NOMO-1 (cell line): ENCODE measurements around the gene PLEKHA4.
"Not testable (repeated sequence)": the region's sequence is repeated elsewhere in the genome, so short reads cannot be mapped to it uniquely, and the experiment has no call there.

Source experiments
- DNase-seq, 2 experiments: peaks; one replicate each; lab custom pipeline; 2025; ENCODE audit not compliant: unreplicated experiment in 2 of 2; lab: John Stamatoyannopoulos, UW

The PLEKHA4 gene, protein sequence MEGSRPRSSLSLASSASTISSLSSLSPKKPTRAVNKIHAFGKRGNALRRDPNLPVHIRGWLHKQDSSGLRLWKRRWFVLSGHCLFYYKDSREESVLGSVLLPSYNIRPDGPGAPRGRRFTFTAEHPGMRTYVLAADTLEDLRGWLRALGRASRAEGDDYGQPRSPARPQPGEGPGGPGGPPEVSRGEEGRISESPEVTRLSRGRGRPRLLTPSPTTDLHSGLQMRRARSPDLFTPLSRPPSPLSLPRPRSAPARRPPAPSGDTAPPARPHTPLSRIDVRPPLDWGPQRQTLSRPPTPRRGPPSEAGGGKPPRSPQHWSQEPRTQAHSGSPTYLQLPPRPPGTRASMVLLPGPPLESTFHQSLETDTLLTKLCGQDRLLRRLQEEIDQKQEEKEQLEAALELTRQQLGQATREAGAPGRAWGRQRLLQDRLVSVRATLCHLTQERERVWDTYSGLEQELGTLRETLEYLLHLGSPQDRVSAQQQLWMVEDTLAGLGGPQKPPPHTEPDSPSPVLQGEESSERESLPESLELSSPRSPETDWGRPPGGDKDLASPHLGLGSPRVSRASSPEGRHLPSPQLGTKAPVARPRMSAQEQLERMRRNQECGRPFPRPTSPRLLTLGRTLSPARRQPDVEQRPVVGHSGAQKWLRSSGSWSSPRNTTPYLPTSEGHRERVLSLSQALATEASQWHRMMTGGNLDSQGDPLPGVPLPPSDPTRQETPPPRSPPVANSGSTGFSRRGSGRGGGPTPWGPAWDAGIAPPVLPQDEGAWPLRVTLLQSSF

DNA sequence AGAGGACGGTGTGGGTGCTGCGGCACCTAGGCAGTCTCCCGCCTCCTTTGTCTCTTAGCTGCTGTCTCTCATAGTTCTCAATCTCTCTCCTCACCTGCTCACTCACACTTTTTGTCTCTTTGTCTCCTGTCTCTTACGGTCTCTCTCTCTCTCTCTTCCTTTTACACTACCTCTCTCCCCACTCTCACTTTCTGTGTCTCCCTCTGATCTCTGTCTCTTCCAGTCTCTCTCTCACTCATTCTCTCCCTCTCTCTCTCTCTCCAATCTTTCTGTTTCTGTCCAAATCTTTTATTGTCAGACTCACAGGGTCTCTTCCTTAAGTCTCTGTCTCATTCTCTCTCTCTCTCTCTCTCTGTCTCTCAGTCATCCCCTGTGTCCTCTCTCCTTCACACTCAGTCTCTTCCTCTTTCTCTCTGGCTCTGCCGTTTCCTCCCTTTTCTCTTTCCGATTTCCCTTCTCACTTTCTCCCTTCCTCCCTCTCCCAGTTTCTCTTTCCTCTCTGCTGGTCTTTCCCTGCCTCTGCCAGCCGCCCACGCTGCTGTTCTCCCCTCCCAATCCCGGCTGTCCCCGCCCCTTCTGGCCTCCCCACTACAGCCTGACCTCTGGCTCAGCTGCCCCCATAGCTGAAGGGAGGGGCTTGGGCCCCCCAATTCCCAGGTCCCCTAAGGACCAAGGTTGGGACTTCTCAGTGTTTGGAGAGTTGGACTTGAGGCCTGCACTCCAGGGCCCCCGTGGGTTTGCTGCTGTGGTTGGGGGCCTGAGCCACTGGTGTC is at the start of gene PLEKHA4:
TSS of gene PLEKHA4 (minus strand) at position 504 of the 773 bp plus-strand sequence. CDS start 997 bp downstream, outside the sequence.
- DNase-seq, result peak in 1 of 2 experiments; percentile 7

DNA sequence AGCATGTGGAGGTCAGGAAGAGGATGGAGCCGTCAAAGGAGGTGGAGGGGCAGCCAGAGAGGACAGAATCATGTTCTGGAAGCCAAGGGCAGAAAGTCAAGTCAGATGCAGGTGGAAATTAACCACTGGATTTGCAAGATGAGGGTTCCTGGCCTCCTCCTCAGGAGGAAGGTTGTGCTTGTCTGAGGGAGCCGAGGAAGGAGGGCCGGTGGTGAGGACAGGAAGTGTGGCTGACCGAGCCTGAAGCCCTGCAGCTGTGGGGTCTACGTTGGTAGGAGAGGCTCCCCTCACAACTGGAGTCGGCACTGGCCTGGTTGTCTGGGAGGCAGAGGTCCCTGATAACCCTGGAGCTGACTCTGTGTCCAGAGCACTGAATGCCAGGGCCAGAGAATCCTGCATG is 49.7 kb upstream of the PLEKHA4 start:
- DNase-seq, result no peak

DNA sequence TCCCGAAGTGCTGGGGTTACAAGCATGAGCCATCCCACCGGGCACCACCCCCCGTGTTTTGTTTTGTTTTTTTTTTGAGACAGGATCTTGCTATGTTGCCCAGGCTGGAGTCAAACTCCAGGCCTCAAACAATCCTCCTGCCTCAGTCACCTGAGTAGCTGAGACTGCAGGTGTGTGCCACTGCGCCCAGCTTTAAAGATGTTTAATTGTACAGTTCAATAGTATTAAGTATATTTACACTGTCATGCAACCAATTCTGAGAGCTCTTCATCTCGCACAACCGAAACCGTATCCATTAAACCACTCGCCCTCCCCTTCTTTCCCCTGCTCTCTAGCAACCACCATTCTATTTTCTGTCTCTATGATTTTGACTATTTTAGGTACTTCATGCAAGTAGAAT is 47.3 kb upstream of the PLEKHA4 start:
- no peak for DNase-seq

GRCh38 chr19:48914181-48914580 is 45.8 kb upstream of the PLEKHA4 start:
- DNase-seq, result no peak

DNA sequence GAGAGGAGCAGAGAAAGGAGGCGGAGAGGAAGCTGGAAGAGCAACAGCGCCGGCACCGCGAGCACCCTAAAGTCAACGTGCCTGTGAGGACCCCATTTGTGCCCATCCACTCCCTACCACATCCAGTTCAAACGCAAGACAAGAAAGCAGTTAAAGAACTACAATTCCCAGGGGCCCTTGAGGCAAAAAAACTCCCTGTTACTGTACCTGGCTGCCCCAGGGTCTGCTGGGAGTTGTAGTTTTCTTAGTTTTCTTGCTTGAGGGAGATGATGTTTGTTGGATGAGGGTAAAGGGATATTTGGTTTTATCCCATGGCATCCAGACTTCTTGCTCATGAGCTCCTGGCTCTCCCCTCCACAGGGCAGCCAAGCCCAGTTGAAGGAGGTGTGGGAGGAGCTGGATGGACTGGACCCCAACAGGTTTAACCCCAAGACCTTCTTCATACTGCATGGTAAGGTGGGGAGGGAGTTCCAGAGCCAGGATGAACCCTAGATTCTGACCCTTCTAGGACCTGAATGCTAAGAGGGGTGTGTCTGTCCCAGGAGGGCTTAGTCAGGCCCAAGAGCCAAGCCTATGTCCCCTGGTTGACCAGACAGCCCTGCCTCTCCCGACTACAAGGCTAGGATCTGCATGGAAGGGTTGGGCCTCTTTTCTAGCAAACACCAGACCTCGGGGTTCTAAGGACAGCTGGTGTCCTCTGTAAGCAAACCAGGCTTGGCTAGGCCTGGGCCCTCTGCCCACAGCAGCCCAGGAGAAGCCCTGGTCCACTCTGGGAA is 44.9 kb upstream of the PLEKHA4 start:
- peak; percentile 4 to 6 for DNase-seq

DNA sequence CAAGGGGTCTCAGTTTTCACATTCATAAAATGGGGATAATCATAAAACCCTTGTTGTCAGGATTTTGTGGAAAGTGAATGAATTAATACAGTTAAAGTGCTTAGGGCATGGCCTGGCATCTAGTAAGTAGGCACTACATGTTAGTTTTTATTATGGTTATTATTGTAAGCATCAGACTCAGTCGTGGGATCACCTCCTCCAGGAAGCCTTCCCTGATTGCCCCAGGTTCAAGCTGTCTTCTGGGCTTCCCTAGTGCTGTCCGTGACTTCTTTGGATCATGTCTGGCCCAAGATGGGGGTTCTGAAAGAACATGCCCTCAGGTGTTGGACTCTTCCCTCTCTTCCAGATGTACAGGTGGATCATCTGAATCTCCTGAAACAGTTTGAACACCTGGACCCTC is 42.4 kb upstream of the PLEKHA4 start:
- DNase-seq, result no peak

DNA sequence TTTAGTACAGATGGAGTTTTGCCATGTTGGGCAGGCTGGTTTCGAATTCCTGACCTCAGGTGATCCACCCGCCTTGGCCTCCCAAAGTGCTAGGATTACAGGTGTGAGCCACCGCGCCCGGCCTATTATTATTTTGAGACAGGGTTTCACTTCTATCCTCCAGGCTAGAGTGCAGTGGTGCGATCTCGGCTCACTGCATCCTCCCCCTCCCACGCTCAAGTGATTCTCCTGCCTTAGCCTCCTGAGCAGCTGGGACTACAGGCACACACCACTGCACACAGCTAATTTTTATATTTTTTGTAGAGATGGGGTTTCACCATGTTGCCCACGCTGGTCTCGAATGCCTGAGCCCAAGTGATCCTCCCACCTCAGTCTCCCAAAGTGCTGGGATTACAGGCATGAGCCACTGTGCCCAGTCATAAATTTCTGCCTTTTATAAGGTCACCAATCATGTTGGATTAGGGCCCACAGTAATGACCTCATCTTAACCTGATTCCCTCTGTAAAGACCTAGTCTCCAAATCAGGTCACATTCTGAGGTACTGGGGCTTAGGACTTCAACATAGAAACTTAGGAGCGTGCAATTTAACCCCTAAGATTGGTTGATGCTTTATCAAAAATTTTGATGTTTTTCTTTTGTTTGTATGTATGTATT is 41.1 kb upstream of the PLEKHA4 start:
- not testable (repeated sequence) for DNase-seq

DNA sequence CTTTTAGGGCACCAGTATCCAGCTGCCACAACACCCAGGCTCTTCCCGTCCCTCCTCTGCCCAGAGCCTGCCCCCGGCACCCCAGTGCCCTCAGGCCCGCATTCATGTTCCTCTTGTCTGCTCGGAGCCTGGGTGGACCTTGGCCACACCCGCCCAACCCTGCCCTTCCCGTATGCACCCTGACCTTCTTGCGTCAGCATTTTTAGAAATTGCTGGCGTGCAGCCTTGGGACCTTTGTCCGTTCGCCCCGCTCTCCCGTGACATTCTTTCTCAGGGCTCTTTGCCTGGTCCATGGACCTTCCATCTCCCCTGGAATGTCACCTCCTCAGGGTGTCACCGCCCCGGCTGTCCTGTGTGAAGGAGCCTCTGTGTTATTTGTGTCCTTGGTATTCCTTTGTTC is 39.3 kb upstream of the PLEKHA4 start:
- DNase-seq, result no peak

DNA sequence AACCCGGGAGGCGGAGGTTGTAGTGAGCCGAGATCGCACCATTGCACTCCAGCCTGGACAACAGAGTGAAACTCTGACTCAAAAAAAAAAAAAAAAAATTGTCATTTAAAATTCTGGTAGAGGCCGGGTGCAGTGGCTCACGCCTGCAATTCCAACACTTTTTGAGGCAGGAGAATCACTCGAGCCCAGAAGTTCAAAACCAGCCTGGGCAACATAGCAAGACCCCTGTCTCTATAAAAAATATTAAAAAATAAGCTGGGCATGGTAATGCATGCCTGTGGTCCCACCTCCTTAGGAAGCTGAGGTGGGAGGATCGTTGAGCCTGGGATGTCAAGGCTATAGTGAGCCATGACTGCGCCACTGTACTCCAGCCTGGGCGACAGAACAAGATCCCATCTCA is 37.9 kb upstream of the PLEKHA4 start:
- DNase-seq, result no peak

DNA sequence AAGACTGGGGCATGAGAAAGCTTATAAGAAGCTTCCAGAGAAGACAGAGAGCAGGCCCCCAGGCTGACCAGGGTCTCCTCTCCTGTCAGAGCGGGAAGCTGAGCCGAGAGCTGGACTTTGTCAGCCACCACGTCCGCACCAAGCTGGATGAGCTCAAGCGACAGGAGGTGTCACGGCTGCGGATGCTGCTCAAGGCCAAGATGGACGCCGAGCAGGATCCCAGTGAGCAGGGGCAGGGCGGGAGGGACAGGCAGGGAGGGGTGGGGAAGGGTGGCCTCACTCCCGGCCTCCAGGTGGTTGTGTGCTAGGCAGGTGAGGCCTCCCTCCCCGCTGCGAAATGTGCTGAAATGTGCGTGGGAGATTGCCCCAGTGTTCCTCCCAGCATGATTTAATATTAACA is 37.2 kb upstream of the PLEKHA4 start:
- DNase-seq, result no peak

- not testable (repeated sequence) for DNase-seq
Observed at GRCh38 chr19:48903788-48904187, 35.4 kb upstream of the PLEKHA4 start.

DNA sequence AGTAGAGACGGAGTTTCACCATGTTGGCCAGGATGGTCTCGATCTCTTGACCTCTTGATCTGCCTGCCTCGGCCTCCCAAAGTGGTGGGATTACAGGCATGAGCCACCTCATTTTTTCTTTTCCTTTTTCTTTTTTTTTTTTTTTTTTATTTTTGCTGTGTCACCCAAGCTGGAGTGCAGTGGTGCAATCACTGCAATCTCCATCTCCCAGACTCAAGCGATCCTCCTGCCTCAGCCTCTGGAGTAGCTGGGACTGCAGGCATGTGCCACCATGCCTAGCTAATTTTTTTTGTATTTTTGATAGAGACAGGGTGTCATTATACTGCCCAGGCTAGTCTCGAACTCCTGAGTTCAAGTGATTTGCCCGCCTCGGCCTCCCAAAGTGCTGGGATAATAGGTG is 33.9 kb upstream of the PLEKHA4 start:
- DNase-seq, result not testable (repeated sequence)

GRCh38 chr19:48900477-48901406 is 32.3 kb upstream of the PLEKHA4 start:
- peak; percentile 26 to 29 for DNase-seq

GRCh38 chr19:48899781-48900476 is 31.5 kb upstream of the PLEKHA4 start, which contains the start of gene NUCB1:
Gene NUCB1 (plus strand): TSS chr19:48900312. CDS start chr19:48900797, 485 bp downstream.
- peak; percentile 94 to 95 for DNase-seq

DNA sequence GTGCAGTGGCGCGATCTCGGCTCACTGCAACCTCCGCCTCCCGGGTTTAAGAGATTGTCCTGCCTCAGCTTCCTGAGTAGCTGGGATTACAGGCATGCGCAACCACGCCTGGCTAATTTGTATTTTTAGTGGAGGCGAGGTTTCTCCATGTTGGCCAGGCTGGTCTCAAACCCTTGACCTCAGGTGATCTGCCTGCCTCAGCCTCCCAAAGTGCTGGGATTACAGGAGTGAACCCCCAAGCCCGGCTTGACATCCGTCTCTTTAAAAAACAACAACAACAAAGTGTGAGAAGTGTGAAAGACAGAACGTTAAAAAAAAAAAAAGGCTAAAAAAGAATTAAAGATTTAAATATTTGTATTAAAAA is 31.0 kb upstream of the PLEKHA4 start:
- DNase-seq, result not testable (repeated sequence)

GRCh38 chr19:48897181-48897580 is 28.8 kb upstream of the PLEKHA4 start:
- no peak for DNase-seq

GRCh38 chr19:48896191-48896720 is 27.8 kb upstream of the PLEKHA4 start:
- no peak for DNase-seq

DNA sequence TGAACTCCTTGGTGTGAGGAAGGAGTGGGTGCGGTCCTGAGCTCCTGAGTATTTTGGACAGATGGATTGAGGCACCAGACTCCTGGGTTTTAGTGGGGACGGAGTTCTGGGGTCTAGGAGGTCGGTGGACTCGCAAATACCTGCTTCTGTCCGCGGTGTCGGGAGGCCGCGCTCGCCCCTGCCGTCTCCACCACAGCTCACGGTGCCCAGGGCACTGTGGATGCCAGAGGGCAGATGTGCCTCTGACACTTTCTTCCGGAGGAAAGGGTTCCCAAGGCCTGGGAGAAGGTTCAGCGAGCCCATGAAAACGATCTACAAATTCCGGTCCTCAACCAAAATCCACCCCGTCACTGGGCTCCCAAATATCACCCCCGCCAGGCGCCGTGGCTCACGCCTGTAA is 26.8 kb upstream of the PLEKHA4 start:
- no peak for DNase-seq
